GM20000 (cell line): ENCODE results near the gene THOP1.

Experiments used
- DNase-seq: peaks from one replicate; pipeline ENCODE4 v3.0.0; 2012; ENCODE audit warnings: low spot score
- CTCF ChIP-seq: IDR thresholded peaks from 2 replicates; pipeline ENCODE4 v1.5.1; 2012; ENCODE audit warnings: mild to moderate bottlenecking, control low read depth; ENCODE audit errors: extremely low read depth, missing control alignments

THOP1 gene

GRCh38 chr19:2803486-2804155 is 18.3 kb downstream of the THOP1 start:
- no peak for TF ChIP-seq CTCF
- DNase-seq = no peak

DNA sequence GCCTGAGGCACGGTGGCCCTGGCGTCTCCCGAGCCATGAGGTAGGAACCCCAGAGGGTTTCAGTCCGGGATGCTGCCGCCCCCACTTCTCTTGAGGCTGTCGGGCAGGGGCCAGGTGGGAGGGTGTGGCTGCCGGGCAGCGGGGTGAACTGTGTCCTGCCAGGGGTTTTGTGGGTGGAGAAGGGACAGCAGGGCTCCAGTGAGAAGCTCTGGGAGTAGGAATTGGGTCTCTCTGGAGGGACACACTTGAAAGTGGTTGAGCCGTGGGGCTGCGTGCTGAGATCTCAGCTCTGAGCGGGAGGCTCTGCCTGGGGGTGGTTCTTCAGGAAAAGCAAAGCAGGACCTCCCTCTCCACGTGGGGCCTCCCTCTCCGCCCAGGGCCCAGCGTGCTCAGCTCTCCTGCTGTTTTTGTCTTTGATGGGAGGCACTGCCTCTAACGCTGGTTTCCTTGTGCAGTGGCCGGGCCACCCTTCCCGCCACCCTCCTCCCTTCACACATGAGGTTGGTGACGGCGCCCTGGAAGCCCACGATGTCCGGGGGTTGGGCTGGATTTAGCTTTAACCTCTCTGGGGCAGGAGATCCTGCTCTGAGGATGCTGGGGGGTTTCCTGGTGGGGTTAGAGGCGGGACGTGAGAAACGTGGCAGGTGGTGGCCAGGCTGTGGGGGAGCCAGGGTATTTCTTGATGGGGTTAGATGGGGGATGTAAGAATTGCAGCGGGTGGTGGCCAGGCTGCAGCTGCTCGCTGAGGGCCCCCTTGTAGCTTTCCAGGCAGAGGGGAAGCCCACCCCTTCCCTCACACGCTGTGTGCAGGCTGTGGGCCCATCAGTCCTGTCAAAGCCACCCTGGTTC is 19.1 kb downstream of the THOP1 start:
- TF ChIP-seq CTCF = no peak
- peak; percentile 19 for DNase-seq

- DNase-seq = no peak
- no peak for TF ChIP-seq CTCF
Observed at GRCh38 chr19:2805261-2805900, 20.1 kb downstream of the THOP1 start.

DNA sequence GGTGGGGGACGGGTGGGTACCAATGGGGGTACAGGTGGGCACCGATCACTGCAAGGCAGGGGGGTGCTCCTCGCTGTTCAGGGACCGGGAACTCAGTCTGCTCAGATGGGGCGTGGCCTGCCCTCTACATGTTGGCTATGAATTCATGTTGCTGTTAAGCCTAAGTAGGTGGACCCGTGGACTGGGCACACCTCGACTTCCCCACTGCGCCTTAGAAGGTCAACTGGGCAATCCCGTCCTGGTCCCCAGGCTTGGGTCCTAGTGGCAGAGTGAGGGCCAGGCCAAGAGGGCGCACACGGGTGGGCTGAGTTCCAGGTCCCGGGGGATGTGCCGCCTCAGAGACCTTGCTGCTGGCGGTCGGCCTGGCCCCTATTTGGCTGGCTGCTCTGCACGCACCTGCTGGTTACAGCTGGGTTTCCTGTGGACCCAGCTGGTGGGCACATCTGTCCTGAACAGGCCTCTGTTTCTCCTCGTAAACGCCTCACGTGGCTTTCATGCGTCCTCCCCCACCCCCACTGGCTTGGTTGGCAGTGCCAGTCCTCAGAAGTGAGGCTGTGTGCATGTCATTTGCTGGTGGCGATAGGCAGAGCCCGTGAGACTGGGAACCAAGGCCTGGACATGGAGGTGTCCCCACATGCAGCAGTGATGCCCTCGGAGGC is 20.8 kb downstream of the THOP1 start:
- TF ChIP-seq CTCF = no peak
- DNase-seq = no peak

DNA sequence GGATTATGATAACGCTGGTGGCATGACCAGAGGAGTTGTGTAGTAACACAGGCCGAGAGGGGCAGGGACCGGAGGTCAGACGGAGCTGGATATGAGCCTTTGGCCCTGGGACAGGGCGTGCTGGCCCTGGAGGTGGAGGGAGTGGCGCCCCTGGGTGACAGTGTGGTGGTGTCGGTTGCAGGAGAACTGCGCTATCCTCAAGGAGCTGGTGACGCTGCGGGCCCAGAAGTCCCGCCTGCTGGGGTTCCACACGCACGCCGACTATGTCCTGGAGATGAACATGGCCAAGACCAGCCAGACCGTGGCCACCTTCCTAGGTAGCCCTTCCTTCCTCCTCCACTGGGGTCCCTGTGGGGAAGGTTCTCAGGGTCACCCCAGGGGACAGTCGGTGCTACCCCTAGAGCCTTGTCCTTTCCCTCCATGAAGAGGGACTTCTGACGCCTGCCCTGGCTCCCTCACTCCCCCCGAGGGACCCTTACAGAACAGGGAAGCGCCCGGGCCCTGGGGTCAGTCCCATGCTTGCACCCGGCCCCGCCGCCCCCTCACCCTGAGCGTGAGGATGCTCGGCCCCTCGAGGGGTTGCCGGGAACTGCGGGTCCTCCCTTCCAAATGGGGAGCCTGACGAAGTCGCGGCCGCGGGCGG is 21.6 kb downstream of the THOP1 start:
- TF ChIP-seq CTCF = no peak
- DNase-seq = no peak

- TF ChIP-seq CTCF = no peak
- peak; percentile 21 for DNase-seq
Observed at GRCh38 chr19:2807379-2808128, 22.3 kb downstream of the THOP1 start.
